GM12864 (cell line): Measurements from ENCODE around the gene LRR1.
A peak's percentile ranks its signal among the peaks of the same experiment; 100 is the strongest.

Experiments used
- DNase-seq: peaks from one replicate; pipeline ENCODE4 v3.0.0-alpha.2; 2011; ENCODE audit warnings: low read depth
- H3K4me3 ChIP-seq: 2 replicates; pipeline ENCODE4 v1.5.1; 2011; ENCODE audit warnings: mild to moderate bottlenecking, low read depth, low read length, control low read depth
- CTCF ChIP-seq: IDR thresholded peaks from 2 replicates; pipeline ENCODE4 v1.5.1; 2011; ENCODE audit warnings: low read depth, mild to moderate bottlenecking, moderate library complexity, low read length, control low read depth, inconsistent platforms; ENCODE audit errors: missing control alignments

The LRR1 gene

GRCh38 chr14:49620182-49621113, 21.7 kb downstream of the LRR1 start, which contains the start of the genes MGAT2 and RPL36AL:
MGAT2 (plus strand) TSS chr14:49620799; CDS start chr14:49621269, 470 bp downstream.
RPL36AL (minus strand) TSS chr14:49620626; CDS start chr14:49619104, 1,522 bp downstream.
- H3K4me3 ChIP-seq, result peak within 1 kb of the TSS; percentile 100
- peak; percentile 97 for DNase-seq
- TF ChIP-seq CTCF, result peak; percentile 29

GRCh38 chr14:49621114-49621881, 22.6 kb downstream of the LRR1 start:
- no peak for TF ChIP-seq CTCF
- no peak for DNase-seq

GRCh38 chr14:49622022-49622607, 23.4 kb downstream of the LRR1 start:
- no peak for TF ChIP-seq CTCF
- DNase-seq, result no peak
- peak overlapping the region; percentile 100 for H3K4me3 ChIP-seq

More at GRCh38 chr14:49621114-49621881, 22.6 kb downstream of the LRR1 start:
- peak overlapping the region; percentile 100 for H3K4me3 ChIP-seq

GRCh38 chr14:49623387-49623786, 24.6 kb downstream of the LRR1 start:
- no peak for TF ChIP-seq CTCF
- peak overlapping the region; percentile 100 for H3K4me3 ChIP-seq
- no peak for DNase-seq

- no peak for TF ChIP-seq CTCF
- no peak for DNase-seq
- peak overlapping the region; percentile 100 for H3K4me3 ChIP-seq
Measured at GRCh38 chr14:49623941-49624839, 25.4 kb downstream of the LRR1 start.
